GM10266 (cell line): Measurements from ENCODE around the gene ZFC3H1.

Source experiments
- DNase-seq: peaks from one replicate; pipeline ENCODE4 v3.0.0; 2012; ENCODE audit errors: extremely low spot score
- TF ChIP-seq, protein P1 (sequence below): IDR thresholded peaks from 2 replicates; pipeline ENCODE4 v1.5.1; 2012; ENCODE audit warnings: mild to moderate bottlenecking, low read depth; ENCODE audit not compliant: control insufficient read depth, insufficient read depth; ENCODE audit errors: missing control alignments

ZFC3H1 gene

DNA sequence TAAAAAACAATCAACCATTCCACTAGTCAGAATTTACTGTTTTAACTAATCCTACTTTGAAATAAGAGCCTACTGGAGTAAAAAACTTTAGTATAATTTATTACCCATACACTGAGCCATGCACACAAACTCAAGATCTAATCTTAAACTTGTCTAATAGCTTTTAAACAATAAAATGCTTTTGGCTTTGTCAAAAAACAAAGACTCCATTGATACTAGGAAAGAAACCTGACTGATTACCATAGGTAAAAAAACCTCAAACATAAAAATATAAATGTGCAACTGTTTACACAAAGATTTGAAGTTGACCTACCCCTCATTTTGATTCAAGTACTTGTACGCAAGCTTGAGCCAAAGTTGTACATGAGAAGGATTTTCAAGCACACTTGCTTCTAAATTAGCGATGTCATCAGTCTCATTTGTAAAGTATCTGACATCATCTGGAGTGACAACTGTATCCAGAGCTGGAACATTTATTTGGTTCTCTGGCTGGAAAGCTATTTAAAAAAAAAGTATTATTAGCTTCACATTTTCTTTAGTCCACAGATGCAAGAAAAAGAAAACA, 36.1 kb downstream of the ZFC3H1 start:
- TF ChIP-seq, protein P1, sequence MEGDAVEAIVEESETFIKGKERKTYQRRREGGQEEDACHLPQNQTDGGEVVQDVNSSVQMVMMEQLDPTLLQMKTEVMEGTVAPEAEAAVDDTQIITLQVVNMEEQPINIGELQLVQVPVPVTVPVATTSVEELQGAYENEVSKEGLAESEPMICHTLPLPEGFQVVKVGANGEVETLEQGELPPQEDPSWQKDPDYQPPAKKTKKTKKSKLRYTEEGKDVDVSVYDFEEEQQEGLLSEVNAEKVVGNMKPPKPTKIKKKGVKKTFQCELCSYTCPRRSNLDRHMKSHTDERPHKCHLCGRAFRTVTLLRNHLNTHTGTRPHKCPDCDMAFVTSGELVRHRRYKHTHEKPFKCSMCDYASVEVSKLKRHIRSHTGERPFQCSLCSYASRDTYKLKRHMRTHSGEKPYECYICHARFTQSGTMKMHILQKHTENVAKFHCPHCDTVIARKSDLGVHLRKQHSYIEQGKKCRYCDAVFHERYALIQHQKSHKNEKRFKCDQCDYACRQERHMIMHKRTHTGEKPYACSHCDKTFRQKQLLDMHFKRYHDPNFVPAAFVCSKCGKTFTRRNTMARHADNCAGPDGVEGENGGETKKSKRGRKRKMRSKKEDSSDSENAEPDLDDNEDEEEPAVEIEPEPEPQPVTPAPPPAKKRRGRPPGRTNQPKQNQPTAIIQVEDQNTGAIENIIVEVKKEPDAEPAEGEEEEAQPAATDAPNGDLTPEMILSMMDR: no peak
- no peak for DNase-seq

DNA sequence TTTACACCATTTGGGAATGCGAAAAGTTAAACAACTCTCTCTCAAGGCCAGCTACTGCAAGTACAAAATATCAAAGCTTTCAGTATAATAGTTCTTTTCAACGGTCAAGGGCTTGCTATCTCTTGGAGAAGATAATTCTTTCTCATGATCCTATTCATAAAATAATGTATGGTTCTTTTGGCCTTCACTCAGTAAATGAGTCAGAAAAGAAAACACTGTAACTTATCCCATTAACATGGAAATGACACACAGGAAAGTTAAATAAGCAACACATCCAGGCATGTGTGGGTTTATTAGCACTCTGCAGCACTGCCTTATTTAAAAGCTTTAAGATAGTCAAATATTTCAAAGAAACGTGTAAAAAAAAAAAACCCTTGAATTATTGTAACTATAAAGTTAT, 36.9 kb downstream of the ZFC3H1 start:
- TF ChIP-seq, protein P1: no peak
- no peak for DNase-seq

- TF ChIP-seq, protein P1: no peak
- no peak for DNase-seq
Measured at GRCh38 chr12:71626098-71626497, 37.5 kb downstream of the ZFC3H1 start.

- DNase-seq: no peak
- TF ChIP-seq, protein P1: no peak
Measured at GRCh38 chr12:71625476-71625875, 38.2 kb downstream of the ZFC3H1 start.

- no peak for DNase-seq
- TF ChIP-seq, protein P1: no peak
Measured at GRCh38 chr12:71621938-71622337, 41.7 kb downstream of the ZFC3H1 start.

- TF ChIP-seq, protein P1: no peak
- DNase-seq: no peak
Measured at GRCh38 chr12:71610031-71610795, 53.4 kb downstream of the ZFC3H1 start.
